H9 (cell line): ENCODE data around the gene CASP6. TPM values are rescaled to one million over a fixed set of nuclear protein-coding genes. Genes with fewer than 3 reads are reported as not detected.

Experiments
- DNase-seq: peaks from one replicate; pipeline ENCODE4 v3.0.0-alpha.2; 2017
- H2AFZ ChIP-seq: one replicate; pipeline ENCODE4 v1.6.1; 2013; ENCODE audit warnings: mild to moderate bottlenecking, low read length, control low read depth, moderate library complexity
- H2AK5ac ChIP-seq: 2 replicates; pipeline ENCODE4 v1.6.1; 2013; ENCODE audit warnings: low read length, control low read depth, mixed read lengths; ENCODE audit not compliant: insufficient read length
- H2BK120ac ChIP-seq: one replicate; pipeline ENCODE4 v1.6.1; 2013; ENCODE audit warnings: low read depth, mild to moderate bottlenecking, low read length, control low read depth, inconsistent platforms; ENCODE audit not compliant: poor library complexity, severe bottlenecking
- H2BK12ac ChIP-seq: 2 replicates; pipeline ENCODE4 v1.6.1; 2013; ENCODE audit warnings: low read length, control low read depth, mixed read lengths, low read depth; ENCODE audit not compliant: insufficient read length
- H2BK15ac ChIP-seq: 2 replicates; pipeline ENCODE4 v1.6.1; 2013; ENCODE audit warnings: low read depth, low read length, control low read depth
- H2BK20ac ChIP-seq: one replicate; pipeline ENCODE4 v1.6.1; 2013; ENCODE audit warnings: low read depth, mild to moderate bottlenecking, low read length, control low read depth, inconsistent platforms; ENCODE audit not compliant: poor library complexity, severe bottlenecking
- H2BK5ac ChIP-seq: 2 replicates; pipeline ENCODE4 v1.6.1; 2013; ENCODE audit warnings: low read length, control low read depth, mixed read lengths; ENCODE audit not compliant: insufficient read length
- H3K14ac ChIP-seq: 2 replicates; pipeline ENCODE4 v1.6.1; 2013; ENCODE audit warnings: low read length, control low read depth; ENCODE audit not compliant: insufficient read depth
- H3K18ac ChIP-seq: 2 replicates; pipeline ENCODE4 v1.6.1; 2013; ENCODE audit warnings: low read depth, mild to moderate bottlenecking, mixed read lengths, low read length, control low read depth; ENCODE audit not compliant: insufficient read length
- H3K23ac ChIP-seq: 2 replicates; pipeline ENCODE4 v1.6.1; 2013; ENCODE audit warnings: low read length, control low read depth, mixed read lengths, low read depth; ENCODE audit not compliant: insufficient read length
- H3K23me2 ChIP-seq: 2 replicates; pipeline ENCODE4 v1.6.1; 2013; ENCODE audit warnings: low read depth, mild to moderate bottlenecking, mixed read lengths, low read length, control low read depth; ENCODE audit not compliant: insufficient read length, poor library complexity, severe bottlenecking
- H3K27ac ChIP-seq: 2 replicates; pipeline ENCODE4 v1.5.1; 2013; ENCODE audit warnings: low read length, control low read depth, mixed read lengths, low read depth; ENCODE audit not compliant: insufficient read length
- H3K27me3 ChIP-seq: 2 replicates; pipeline ENCODE4 v1.6.1; 2013; ENCODE audit warnings: low read length, control low read depth, inconsistent platforms; ENCODE audit not compliant: insufficient read depth
- H3K4ac ChIP-seq: 2 replicates; pipeline ENCODE4 v1.6.1; 2013; ENCODE audit warnings: low read depth, mild to moderate bottlenecking, control low read depth, inconsistent platforms, low read length, moderate library complexity
- H3K4me1 ChIP-seq: 2 replicates; pipeline ENCODE4 v1.6.1; 2013; ENCODE audit warnings: low read length, control low read depth, inconsistent platforms; ENCODE audit not compliant: insufficient read depth
- H3K4me2 ChIP-seq: 2 replicates; pipeline ENCODE4 v1.6.1; 2013; ENCODE audit warnings: low read length, control low read depth, mixed read lengths; ENCODE audit not compliant: insufficient read length, insufficient read depth
- H3K56ac ChIP-seq: 2 replicates; pipeline ENCODE4 v1.6.1; 2013; ENCODE audit warnings: low read depth, mild to moderate bottlenecking, mixed read lengths, low read length, control low read depth; ENCODE audit not compliant: insufficient read length
- H3K79me1 ChIP-seq: 2 replicates; pipeline ENCODE4 v1.6.1; 2013; ENCODE audit warnings: low read depth, mild to moderate bottlenecking, moderate library complexity, low read length, control low read depth, inconsistent platforms; ENCODE audit not compliant: insufficient read depth, poor library complexity, severe bottlenecking
- H3K79me2 ChIP-seq: 2 replicates; pipeline ENCODE4 v1.6.1; 2013; ENCODE audit warnings: low read length, control low read depth, inconsistent platforms; ENCODE audit not compliant: insufficient read depth
- H3K9ac ChIP-seq: 2 replicates; pipeline ENCODE4 v1.6.1; 2013; ENCODE audit warnings: low read length, control low read depth, mixed read lengths; ENCODE audit not compliant: insufficient read length; ENCODE audit errors: extremely low read depth
- H3K9me3 ChIP-seq: one replicate; pipeline ENCODE4 v1.6.1; 2013; ENCODE audit warnings: low read depth, low read length, inconsistent platforms; ENCODE audit not compliant: control insufficient read depth
- H3T11ph ChIP-seq: one replicate; pipeline ENCODE4 v1.6.1; 2013; ENCODE audit warnings: mild to moderate bottlenecking, low read length, control low read depth, inconsistent platforms
- H4K20me1 ChIP-seq: one replicate; pipeline ENCODE4 v1.6.1; 2013; ENCODE audit not compliant: control insufficient read depth, insufficient read length, insufficient read depth
- H4K5ac ChIP-seq: 2 replicates; pipeline ENCODE4 v1.6.1; 2013; ENCODE audit warnings: low read depth, mild to moderate bottlenecking, mixed read lengths, low read length, control low read depth; ENCODE audit not compliant: insufficient read length
- H4K8ac ChIP-seq: replicated peaks from 2 replicates; pipeline ENCODE4 v1.6.1; 2013; ENCODE audit warnings: low read length, control low read depth, mixed read lengths, low read depth; ENCODE audit not compliant: insufficient read length
- H4K91ac ChIP-seq: 2 replicates; pipeline ENCODE4 v1.6.1; 2013; ENCODE audit warnings: low read depth, mild to moderate bottlenecking, moderate library complexity, mixed read lengths, low read length, control low read depth; ENCODE audit not compliant: insufficient read length
- H3K27ac Mint-ChIP-seq, 3 experiments: 2 replicates in 2 of 3; 3 replicates in 1 of 3; pipeline ENCODE4 v1.8.0; 2020 to 2021; ENCODE audit warnings: mixed read lengths in 3 of 3, mild to moderate bottlenecking in 1 of 3, moderate library complexity in 1 of 3
- H3K27me3 Mint-ChIP-seq: 2 replicates; pipeline ENCODE4 v1.8.0; 2021; ENCODE audit warnings: low read depth, mild to moderate bottlenecking, moderate library complexity, mixed read lengths
- H3K36me3 Mint-ChIP-seq, 3 experiments: 2 replicates in 2 of 3; 3 replicates in 1 of 3; pipeline ENCODE4 v1.8.0; 2020 to 2021; ENCODE audit warnings: low read depth in 3 of 3, mixed read lengths in 3 of 3; ENCODE audit not compliant: insufficient read depth in 1 of 3
- H3K4me1 Mint-ChIP-seq, 2 experiments: 2 replicates each; pipeline ENCODE4 v1.8.0; 2020; ENCODE audit warnings: mixed read lengths in 2 of 2
- H3K4me3 Mint-ChIP-seq, 2 experiments: 2 replicates in 1 of 2; 3 replicates in 1 of 2; pipeline ENCODE4 v1.8.0; 2020 to 2021; ENCODE audit warnings: mild to moderate bottlenecking in 2 of 2, mixed read lengths in 2 of 2, moderate library complexity in 1 of 2
- H3K9me3 Mint-ChIP-seq, 2 experiments: 2 replicates in 1 of 2; 3 replicates in 1 of 2; pipeline ENCODE4 v1.8.0; 2020; ENCODE audit warnings: mild to moderate bottlenecking in 2 of 2, mixed read lengths in 2 of 2, moderate library complexity in 1 of 2
- CTCF ChIP-seq: fragments of 200-600 bp; sonication (generic); conservative IDR thresholded peaks from 3 replicates; pipeline ENCODE4 v1.8.0; 2021; ENCODE audit warnings: antibody characterized with exemption, mild to moderate bottlenecking
- total RNA-seq: library from RNA; stranded (reverse); gene quantifications from 2 replicates; pipeline ENCODE4 v1.2.1, GENCODE V29; 2021

The CASP6 gene
- total RNA-seq, 1 experiment from 2014 or later: 25.2 TPM

DNA sequence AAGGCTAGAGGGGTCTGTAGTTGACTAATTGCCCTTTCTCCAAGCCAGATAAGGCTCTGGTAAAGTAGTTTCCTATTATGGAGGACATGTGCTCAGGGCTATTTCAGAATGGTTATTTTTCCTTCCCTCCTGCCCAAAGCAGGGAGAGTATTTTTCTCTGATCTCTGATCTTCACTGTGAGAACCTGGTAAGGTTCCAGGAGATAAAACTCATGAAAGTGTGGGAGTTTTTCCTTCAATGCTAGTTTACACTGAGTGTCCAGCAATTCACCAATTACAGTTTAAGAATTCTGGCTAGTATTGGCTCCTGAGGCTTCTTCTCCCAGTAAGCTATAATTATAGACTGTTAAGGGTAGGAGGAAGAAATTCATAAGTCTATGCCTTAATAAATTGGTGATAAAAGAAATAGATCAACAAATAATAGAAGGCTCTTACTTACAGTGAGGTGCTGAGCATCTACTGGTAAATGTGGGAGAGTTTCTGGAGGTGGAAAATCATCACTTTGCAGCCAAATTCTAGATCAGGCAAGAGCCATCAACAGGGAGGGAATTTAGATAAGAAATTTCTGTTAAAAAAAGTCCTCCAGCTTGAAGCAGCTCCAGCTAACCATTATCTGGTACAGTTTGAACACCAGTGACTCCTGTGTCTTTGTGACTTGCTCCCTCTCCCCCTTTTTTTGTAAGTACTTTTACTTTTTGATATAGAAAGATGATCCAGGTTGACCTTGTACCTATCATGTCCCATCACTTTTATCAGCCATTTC lies 30.9 kb downstream of the CASP6 start:
- no peaks in the 10 kb centered on the region for H3K4me1 Mint-ChIP-seq
- Histone ChIP-seq H3K79me1 (no peaks in the 10 kb centered on the region), H2BK5ac (no peak overlapping the region), H2AFZ (no peak overlapping the region), H3K14ac (no peak overlapping the region), H3K27ac (no peak overlapping the region), H3K4ac (no peak overlapping the region), H4K8ac (no peak overlapping the region), H3T11ph (no peak overlapping the region), H3K18ac (no peak overlapping the region), H3K9ac (no peak overlapping the region), H2BK120ac (no peak overlapping the region), H3K23me2 (no peaks in the 10 kb centered on the region), H3K56ac (no peak overlapping the region), H2BK15ac (no peak overlapping the region), H4K5ac (no peak overlapping the region), H3K27me3 (no peaks in the 10 kb centered on the region), H3K4me2 (no peak overlapping the region), H3K4me1 (no peaks in the 10 kb centered on the region), H3K79me2 (no peaks in the 10 kb centered on the region), H2BK12ac (no peak overlapping the region), H4K91ac (no peak overlapping the region), H3K9me3 (no peaks in the 10 kb centered on the region), H2BK20ac (no peak overlapping the region), H3K23ac (no peak overlapping the region), H4K20me1 (no peaks in the 10 kb centered on the region), H2AK5ac (no peak overlapping the region)
- peaks cover 4 to 7% of the 10 kb centered on the region in 2 experiments for H3K9me3 Mint-ChIP-seq
- H3K36me3 Mint-ChIP-seq: peaks cover 3 to 15% (median 5%) of the 10 kb centered on the region in 3 experiments; a peak in 6 of 7 replicates
- no peak for TF ChIP-seq CTCF
- no peaks in the 10 kb centered on the region; the same call in 1 of the 2 replicates for H3K27me3 Mint-ChIP-seq
- DNase-seq: no peak
- H3K27ac Mint-ChIP-seq: no peak overlapping the region
- H3K4me3 Mint-ChIP-seq: no peak overlapping the region
